Naive thymus-derived CD8-positive, alpha-beta T cell (primary cell): ENCODE measurements around the gene HIRA. TPM values are rescaled to one million over a fixed set of nuclear protein-coding genes. Genes with fewer than 3 reads are reported as not detected.

ENCODE experiments used
- ATAC-seq, 2 donors: fragments of 150-1000 bp; cut with Tn5 transposase in 1 of 2; sonication (Bioruptor Pico), chemical (Tn5 transposase) in 1 of 2; 1 replicate in 1 of 2; 2 replicates in 1 of 2; pipeline ENCODE4 v1.10.0; 2021; ENCODE audit warnings: mild to moderate bottlenecking in 2 of 2, moderate library complexity in 2 of 2
- POLR2A ChIA-PET: fragments of 350-600 bp; sonication (Branson Sonifier 250); formaldehyde crosslinking; loops from one replicate; lab custom pipeline; 2021; ENCODE audit warnings: antibody characterized with exemption; lab: Charles Lee
- DNase-seq, 10 donors: peaks; one replicate each; pipeline versions ENCODE4 v3.0.0 to v3.0.0-alpha.2; 2020 to 2022
- H3K27ac Mint-ChIP-seq, 10 donors: one replicate each; pipeline ENCODE4 v1.8.0; 2020 to 2022; ENCODE audit warnings: mild to moderate bottlenecking in 10 of 10, mixed read lengths in 10 of 10, moderate library complexity in 4 of 10, inconsistent platforms in 1 of 10
- H3K27me3 Mint-ChIP-seq, 5 donors: one replicate each; pipeline ENCODE4 v1.8.0; 2021 to 2022; ENCODE audit warnings: mixed read lengths in 5 of 5
- H3K36me3 Mint-ChIP-seq, 3 donors: one replicate each; pipeline ENCODE4 v1.8.0; 2020 to 2022; ENCODE audit warnings: mixed read lengths in 3 of 3, mild to moderate bottlenecking in 2 of 3, inconsistent platforms in 1 of 3
- H3K4me1 Mint-ChIP-seq, 4 donors: one replicate each; pipeline ENCODE4 v1.8.0; 2021 to 2022; ENCODE audit warnings: mixed read lengths in 4 of 4
- H3K4me3 Mint-ChIP-seq, 10 donors: one replicate each; pipeline ENCODE4 v1.8.0; 2020 to 2022; ENCODE audit warnings: mild to moderate bottlenecking in 10 of 10, mixed read lengths in 10 of 10, moderate library complexity in 6 of 10, inconsistent platforms in 1 of 10
- H3K9me3 Mint-ChIP-seq, 9 donors: one replicate each; pipeline ENCODE4 v1.8.0; 2020 to 2022; ENCODE audit warnings: mixed read lengths in 9 of 9, mild to moderate bottlenecking in 3 of 9, inconsistent platforms in 1 of 9, moderate library complexity in 1 of 9
- polyA plus RNA-seq, 3 donors: library from polyadenylated mRNA; unstranded; fragments of 300-500 nt; fragmentation: Illumina TruSeq; gene quantifications; one replicate each; pipeline ENCODE4 v1.2.3, GENCODE V29; 2021
- total RNA-seq, 8 experiments: library from RNA in 2 of 8; stranded (reverse) in 2 of 8; gene quantifications; one replicate each; pipeline ENCODE4 v1.2.3 and lab custom pipeline; 2021 to 2026

Gene HIRA
- total and polyA plus RNA-seq, 5 experiments from 2014 or later, result 1.5 to 25.0 (median 6.2) TPM

- Mint-ChIP-seq H3K27me3 (no peaks in the 10 kb centered on the region), H3K36me3 (peaks cover 0 to 77% (median 0%) of the 10 kb centered on the region in 3 donors), H3K4me3 (no peak overlapping the region), H3K4me1 (peaks cover 0 to 4% (median under 1%) of the 10 kb centered on the region in 4 donors), H3K27ac (peak overlapping the region in 2 of 10 donors; percentile 24 to 76), H3K9me3 (no peaks in the 10 kb centered on the region)
- DNase-seq (no peak), ATAC-seq (no peak)
- POLR2A ChIA-PET, result no interaction called here
Measured at GRCh38 chr22:19401483-19401882, 30.1 kb downstream of the HIRA start.

GRCh38 chr22:19400881-19401280, 30.7 kb downstream of the HIRA start:
- Mint-ChIP-seq H3K27me3 (no peaks in the 10 kb centered on the region), H3K4me3 (no peak overlapping the region), H3K9me3 (no peaks in the 10 kb centered on the region), H3K27ac (peak overlapping the region in 3 of 10 donors; percentile 2 to 76 (median 59)), H3K4me1 (peaks cover 0 to 4% (median under 1%) of the 10 kb centered on the region in 4 donors), H3K36me3 (peaks cover 0 to 79% (median 0%) of the 10 kb centered on the region in 3 donors)
- DNase-seq (no peak), ATAC-seq (no peak)
- POLR2A ChIA-PET, result no interaction called here

- H3K27me3 Mint-ChIP-seq, result no peaks in the 10 kb centered on the region
- peak overlapping the region in 1 of 10 donors; percentile 30 for H3K27ac Mint-ChIP-seq
- peaks cover 0 to 3% (median 0%) of the 10 kb centered on the region in 4 donors for H3K4me1 Mint-ChIP-seq
- no peaks in the 10 kb centered on the region for H3K9me3 Mint-ChIP-seq
- DNase-seq, result no peak
- POLR2A ChIA-PET, result no interaction called here
- no peak overlapping the region for H3K4me3 Mint-ChIP-seq
- H3K36me3 Mint-ChIP-seq, result peaks cover 0 to 83% (median 4%) of the 10 kb centered on the region in 3 donors
- no peak for ATAC-seq
Measured at GRCh38 chr22:19398652-19399051, 32.9 kb downstream of the HIRA start.

- no peaks in the 10 kb centered on the region for H3K9me3 Mint-ChIP-seq
- POLR2A ChIA-PET, result no interaction called here
- DNase-seq (no peak), ATAC-seq (no peak)
- peak overlapping the region in 1 of 10 donors; percentile 12 for H3K27ac Mint-ChIP-seq
- H3K4me3 Mint-ChIP-seq, result no peak overlapping the region
- H3K27me3 Mint-ChIP-seq, result no peaks in the 10 kb centered on the region
- H3K36me3 Mint-ChIP-seq, result peaks cover 0 to 85% (median 4%) of the 10 kb centered on the region in 3 donors
- H3K4me1 Mint-ChIP-seq, result peaks cover 0 to 3% (median 0%) of the 10 kb centered on the region in 4 donors
Measured at GRCh38 chr22:19398206-19398605, 33.3 kb downstream of the HIRA start.

GRCh38 chr22:19397734-19398104, 33.8 kb downstream of the HIRA start:
- Mint-ChIP-seq H3K27me3 (no peaks in the 10 kb centered on the region), H3K9me3 (no peaks in the 10 kb centered on the region), H3K4me1 (peaks cover 0 to 3% (median 0%) of the 10 kb centered on the region in 4 donors), H3K4me3 (no peak overlapping the region), H3K36me3 (peaks cover 0 to 86% (median 5%) of the 10 kb centered on the region in 3 donors), H3K27ac (no peak overlapping the region)
- DNase-seq, result no peak
- ATAC-seq, result no peak
- POLR2A ChIA-PET, result no interaction called here

GRCh38 chr22:19396934-19397733, 34.4 kb downstream of the HIRA start:
- Mint-ChIP-seq H3K36me3 (peaks cover 0 to 92% (median 7%) of the 10 kb centered on the region in 3 donors), H3K9me3 (no peaks in the 10 kb centered on the region), H3K4me1 (peaks cover 0 to 3% (median 0%) of the 10 kb centered on the region in 4 donors), H3K27ac (peak overlapping the region in 1 of 10 donors; percentile 15), H3K4me3 (no peak overlapping the region), H3K27me3 (no peaks in the 10 kb centered on the region)
- DNase-seq (no peak), ATAC-seq (no peak)
- POLR2A ChIA-PET, result no interaction called here

- Mint-ChIP-seq H3K4me1 (peaks cover 0 to 2% (median 0%) of the 10 kb centered on the region in 4 donors), H3K36me3 (peaks cover 0 to 92% (median 7%) of the 10 kb centered on the region in 3 donors), H3K27me3 (no peaks in the 10 kb centered on the region), H3K9me3 (no peaks in the 10 kb centered on the region), H3K27ac (peak overlapping the region in 1 of 10 donors; percentile 29), H3K4me3 (no peak overlapping the region)
- DNase-seq, result no peak
- POLR2A ChIA-PET, result interaction anchor here (0.5 kb wide), 1 partner anchor 286 kb away, joined by 3 read pairs; no protein-coding TSS in a partner anchor
- no peak for ATAC-seq
Measured at GRCh38 chr22:19396561-19396933, 35.0 kb downstream of the HIRA start.

GRCh38 chr22:19395276-19395675, 36.3 kb downstream of the HIRA start:
- DNase-seq (no peak), ATAC-seq (no peak)
- H3K27me3 Mint-ChIP-seq, result no peaks in the 10 kb centered on the region
- H3K27ac Mint-ChIP-seq, result peak overlapping the region in 2 of 10 donors; percentile 43 to 69
- no peaks in the 10 kb centered on the region for H3K9me3 Mint-ChIP-seq
- POLR2A ChIA-PET, result no interaction called here
- peaks cover 0 to 2% (median 0%) of the 10 kb centered on the region in 4 donors for H3K4me1 Mint-ChIP-seq
- peaks cover 4 to 88% (median 7%) of the 10 kb centered on the region in 3 donors for H3K36me3 Mint-ChIP-seq
- H3K4me3 Mint-ChIP-seq, result no peak overlapping the region

GRCh38 chr22:19394274-19395050, 37.1 kb downstream of the HIRA start:
- no peak for ATAC-seq

GRCh38 chr22:19393704-19394103, 37.8 kb downstream of the HIRA start:
- ATAC-seq, result no peak
- H3K27ac Mint-ChIP-seq, result peak overlapping the region in 1 of 10 donors; percentile 32
- no peak for DNase-seq
- no peaks in the 10 kb centered on the region for H3K9me3 Mint-ChIP-seq
- H3K4me3 Mint-ChIP-seq, result no peak overlapping the region
- no peaks in the 10 kb centered on the region for H3K27me3 Mint-ChIP-seq
- H3K4me1 Mint-ChIP-seq, result peaks cover 0 to 2% (median 0%) of the 10 kb centered on the region in 4 donors
- POLR2A ChIA-PET, result no interaction called here
- peaks cover 4 to 90% (median 7%) of the 10 kb centered on the region in 3 donors for H3K36me3 Mint-ChIP-seq

More at GRCh38 chr22:19394274-19395050, 37.1 kb downstream of the HIRA start:
- Mint-ChIP-seq H3K9me3 (no peaks in the 10 kb centered on the region), H3K27ac (no peak overlapping the region), H3K4me3 (no peak overlapping the region), H3K4me1 (peaks cover 0 to 2% (median 0%) of the 10 kb centered on the region in 4 donors), H3K27me3 (no peaks in the 10 kb centered on the region), H3K36me3 (peaks cover 4 to 90% (median 7%) of the 10 kb centered on the region in 3 donors)
- POLR2A ChIA-PET, result no interaction called here
- DNase-seq, result no peak

GRCh38 chr22:19387575-19387974, 44.0 kb downstream of the HIRA start:
- H3K9me3 Mint-ChIP-seq, result no peaks in the 10 kb centered on the region
- POLR2A ChIA-PET, result no interaction called here
- no peaks in the 10 kb centered on the region for H3K27me3 Mint-ChIP-seq
- DNase-seq (no peak), ATAC-seq (no peak)
- H3K4me1 Mint-ChIP-seq, result no peaks in the 10 kb centered on the region
- peaks cover 6 to 85% (median 8%) of the 10 kb centered on the region in 3 donors for H3K36me3 Mint-ChIP-seq
- H3K4me3 Mint-ChIP-seq, result no peak overlapping the region
- no peak overlapping the region for H3K27ac Mint-ChIP-seq

GRCh38 chr22:19387038-19387437, 44.5 kb downstream of the HIRA start:
- Mint-ChIP-seq H3K27ac (no peak overlapping the region), H3K4me3 (no peak overlapping the region), H3K36me3 (peaks cover 8 to 85% (median 12%) of the 10 kb centered on the region in 3 donors), H3K4me1 (no peaks in the 10 kb centered on the region), H3K9me3 (no peaks in the 10 kb centered on the region), H3K27me3 (no peaks in the 10 kb centered on the region)
- POLR2A ChIA-PET, result no interaction called here
- ATAC-seq, result no peak
- DNase-seq, result no peak

GRCh38 chr22:19386248-19386647, 45.3 kb downstream of the HIRA start:
- no peak for ATAC-seq
- peak overlapping the region in 1 of 10 donors; percentile 15 for H3K27ac Mint-ChIP-seq
- no peaks in the 10 kb centered on the region for H3K4me1 Mint-ChIP-seq
- no peaks in the 10 kb centered on the region for H3K9me3 Mint-ChIP-seq
- POLR2A ChIA-PET, result no interaction called here
- H3K36me3 Mint-ChIP-seq, result peaks cover 9 to 84% (median 13%) of the 10 kb centered on the region in 3 donors
- DNase-seq, result no peak
- H3K27me3 Mint-ChIP-seq, result no peaks in the 10 kb centered on the region
- H3K4me3 Mint-ChIP-seq, result no peak overlapping the region
